HG03571 (cell line): ENCODE data around the gene CDH13.

Experiments used
- ATAC-seq: cut with Tn5 transposase; IDR thresholded peaks from one replicate; pipeline ENCODE4 v1.9.1; 2021; ENCODE audit not compliant: unreplicated experiment

CDH13 gene

DNA sequence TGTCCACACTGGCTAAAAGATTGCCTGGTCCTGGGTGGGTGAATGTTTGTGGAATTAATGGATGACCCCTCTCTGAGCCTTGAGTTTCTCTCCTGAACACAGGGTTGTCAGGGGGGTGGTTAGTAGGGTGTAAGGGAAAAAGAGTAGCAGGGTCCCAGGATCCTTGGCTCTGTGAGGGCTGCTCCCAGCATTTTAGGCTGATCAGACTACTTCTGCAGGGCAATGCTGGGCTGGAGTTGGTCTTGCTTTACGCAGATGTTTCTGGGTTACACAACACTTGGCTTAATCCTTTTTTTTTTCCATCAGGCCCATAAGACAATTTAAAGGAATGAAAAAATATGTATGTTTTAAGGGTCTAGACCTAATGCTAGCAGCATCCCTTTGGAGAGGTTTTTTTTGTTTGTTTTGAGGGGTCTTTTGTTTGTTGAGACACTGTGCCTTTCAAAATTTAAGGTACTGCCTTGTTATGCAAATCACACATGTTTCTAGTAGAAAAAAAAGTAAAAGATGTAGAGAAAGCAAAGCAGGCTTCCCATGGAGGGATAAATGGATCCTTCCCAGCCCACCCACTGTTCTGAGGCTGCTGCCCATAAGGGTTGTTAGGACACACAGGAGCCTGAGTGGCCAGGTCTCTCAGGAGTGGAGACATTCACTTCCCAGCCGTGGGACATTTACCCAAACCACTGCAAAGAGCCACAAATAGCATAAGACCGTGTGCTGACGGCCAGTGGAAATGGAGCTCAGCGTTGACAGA is 955.4 kb downstream of the CDH13 start:
- ATAC-seq, result no peak

DNA sequence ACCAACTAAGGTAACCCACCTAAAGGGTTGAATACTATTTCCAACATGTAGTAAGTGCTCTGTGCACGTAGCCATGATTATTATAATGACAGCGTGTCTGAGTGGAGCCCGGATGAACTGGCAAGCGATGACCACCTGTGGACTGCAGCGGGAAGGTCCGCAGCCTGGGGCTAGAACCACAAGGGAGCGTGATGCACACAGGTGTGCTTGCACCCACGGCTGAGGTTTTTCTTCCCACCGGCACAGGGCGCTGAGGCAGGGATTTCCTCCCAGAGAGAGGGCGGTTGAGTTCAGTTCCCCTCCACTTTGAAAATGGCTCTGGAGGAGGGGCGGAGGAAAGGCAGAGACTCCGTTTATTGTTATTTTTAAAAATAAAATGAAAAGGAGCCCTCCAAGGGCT is 959.3 kb downstream of the CDH13 start:
- no peak for ATAC-seq

DNA sequence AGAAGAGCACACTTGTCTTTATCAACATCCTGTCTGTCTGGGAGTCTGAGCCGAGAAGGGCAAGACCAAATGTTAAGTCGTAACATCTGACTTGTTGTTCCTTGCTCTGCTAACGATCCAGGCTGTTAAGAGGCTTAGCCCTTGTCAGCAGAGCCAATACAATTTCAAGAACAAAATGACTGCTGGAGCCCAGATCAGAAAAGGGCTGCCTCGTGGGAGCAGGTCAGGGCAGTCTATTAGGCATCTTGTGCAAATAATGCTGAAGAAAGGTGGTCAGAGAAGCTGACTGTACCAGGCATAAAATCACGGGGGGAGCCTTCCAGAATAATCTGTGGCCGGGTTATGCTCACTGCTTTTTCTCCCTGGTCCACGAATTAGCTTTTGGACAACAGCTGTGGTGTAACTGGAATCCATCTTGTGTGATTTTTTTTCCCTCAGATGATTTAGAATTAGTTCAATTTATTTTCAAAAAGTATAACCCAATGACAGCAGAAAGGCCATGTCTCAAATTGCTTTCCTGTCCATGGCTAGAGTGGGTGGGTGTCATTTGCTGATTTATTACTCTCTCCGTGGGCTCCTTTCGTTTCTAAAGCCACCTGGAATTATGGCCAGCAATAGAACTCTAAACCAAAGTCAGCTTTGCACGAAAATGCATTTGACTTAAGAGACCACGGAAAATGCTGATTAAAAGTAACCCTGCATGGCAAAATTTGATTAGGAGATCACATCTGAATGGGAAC is 959.9 kb downstream of the CDH13 start:
- ATAC-seq, result no peak

DNA sequence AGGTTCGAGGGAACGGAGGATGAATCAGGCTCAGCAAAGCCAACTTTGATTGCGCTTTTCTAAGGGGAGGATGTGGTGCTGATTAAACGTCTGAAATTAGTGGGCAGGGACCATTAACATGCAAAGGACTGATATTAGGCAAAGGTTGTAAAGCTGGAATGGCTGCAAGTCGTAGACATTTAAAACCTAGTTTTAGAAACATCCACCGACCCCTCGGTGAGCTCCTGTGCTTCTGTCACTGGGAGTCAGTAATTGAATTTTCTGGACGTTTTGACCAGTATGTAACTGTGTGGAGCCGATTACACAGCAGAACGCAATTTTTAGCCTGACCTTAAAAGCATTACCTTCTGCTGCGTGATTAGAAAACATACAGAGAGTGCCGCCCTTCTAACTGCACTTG is 960.4 kb downstream of the CDH13 start:
- no peak for ATAC-seq

DNA sequence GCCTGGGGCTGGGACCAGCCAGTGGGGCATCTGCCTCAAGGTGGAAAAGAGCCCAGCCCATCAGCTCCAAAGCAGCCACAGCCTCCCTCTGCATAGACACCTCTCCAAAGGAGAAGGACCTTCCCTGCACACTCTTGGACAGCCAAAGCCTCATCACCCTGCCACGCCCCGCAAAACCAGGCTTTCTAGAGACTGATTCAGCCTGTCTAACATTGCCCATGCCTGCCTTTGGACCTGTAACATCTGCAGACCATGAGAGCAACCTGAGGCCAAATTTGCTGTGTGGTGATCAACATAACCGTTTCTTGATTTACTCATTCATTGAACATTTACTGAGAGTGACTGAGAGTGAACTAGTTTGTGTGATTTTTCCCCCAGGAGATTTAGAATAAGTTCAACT is 961.3 kb downstream of the CDH13 start:
- ATAC-seq, result no peak

DNA sequence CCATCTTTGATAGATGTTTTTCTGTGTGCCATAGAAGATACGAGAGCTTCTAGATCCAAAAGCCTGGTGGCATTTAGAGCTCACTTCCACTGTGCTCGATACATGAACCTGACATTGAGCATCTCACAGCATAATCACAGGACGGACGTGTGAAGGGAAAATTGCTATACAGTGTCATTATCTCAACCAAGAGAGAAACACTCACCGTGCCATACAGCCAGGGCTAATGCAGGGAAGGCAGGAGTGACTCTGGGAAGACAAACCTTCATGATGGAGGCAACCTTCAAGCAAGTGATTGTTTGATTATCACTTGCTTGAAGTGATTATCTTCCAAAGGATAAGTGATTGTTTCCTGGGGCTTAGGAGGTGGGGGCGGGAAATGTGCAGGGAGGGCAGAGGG is 962.8 kb downstream of the CDH13 start:
- ATAC-seq, result no peak

DNA sequence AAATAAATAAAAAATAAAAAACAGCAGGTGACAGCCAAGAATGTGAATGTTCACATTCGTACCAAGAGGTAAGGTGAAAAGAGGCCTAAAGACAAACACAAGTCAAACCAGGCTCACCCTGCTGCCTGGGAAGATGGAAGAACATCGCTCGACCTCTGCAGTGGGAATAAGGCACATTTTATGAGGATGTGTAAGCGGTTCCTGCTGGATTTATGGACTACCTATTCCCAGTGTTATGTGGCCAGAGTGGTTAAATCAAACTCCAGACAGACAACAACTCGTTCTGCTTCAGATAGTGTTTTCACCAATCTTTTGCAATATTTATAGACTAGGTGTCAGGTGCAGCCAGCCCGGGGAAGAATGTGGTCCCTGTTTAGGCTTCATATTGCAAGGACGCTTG is 966.0 kb downstream of the CDH13 start:
- ATAC-seq, result no peak

DNA sequence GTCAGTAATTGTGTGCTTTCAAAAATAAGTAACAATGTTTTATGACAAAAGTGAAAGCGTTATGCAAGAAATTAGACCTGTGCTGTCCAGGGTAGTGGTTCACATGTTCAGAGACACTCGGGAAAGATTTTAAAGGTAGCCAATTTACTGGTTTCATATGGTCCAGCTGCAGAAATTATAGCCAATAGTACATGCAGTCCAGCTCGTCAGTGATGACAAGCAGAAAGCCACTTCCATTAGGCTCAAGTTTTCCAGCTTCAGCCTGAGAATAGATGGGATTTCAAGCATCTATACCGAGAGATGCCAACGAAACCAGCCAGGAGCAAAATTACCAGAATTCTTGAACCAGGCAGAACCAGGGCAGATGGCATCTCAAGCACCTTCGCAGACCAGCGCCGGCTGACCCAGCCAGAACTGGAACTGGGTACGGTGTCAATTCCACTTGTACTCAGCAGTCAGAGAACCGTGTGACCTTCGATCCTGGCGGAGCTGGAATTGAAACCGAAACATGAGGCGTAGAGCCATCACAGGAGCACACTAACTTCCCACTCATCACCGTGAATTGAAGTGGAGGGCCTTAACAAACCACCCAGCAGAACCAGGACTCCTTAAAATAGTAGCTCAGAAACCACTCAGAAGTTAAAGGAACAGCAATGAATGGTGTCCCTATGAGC is 973.2 kb downstream of the CDH13 start:
- no peak for ATAC-seq

DNA sequence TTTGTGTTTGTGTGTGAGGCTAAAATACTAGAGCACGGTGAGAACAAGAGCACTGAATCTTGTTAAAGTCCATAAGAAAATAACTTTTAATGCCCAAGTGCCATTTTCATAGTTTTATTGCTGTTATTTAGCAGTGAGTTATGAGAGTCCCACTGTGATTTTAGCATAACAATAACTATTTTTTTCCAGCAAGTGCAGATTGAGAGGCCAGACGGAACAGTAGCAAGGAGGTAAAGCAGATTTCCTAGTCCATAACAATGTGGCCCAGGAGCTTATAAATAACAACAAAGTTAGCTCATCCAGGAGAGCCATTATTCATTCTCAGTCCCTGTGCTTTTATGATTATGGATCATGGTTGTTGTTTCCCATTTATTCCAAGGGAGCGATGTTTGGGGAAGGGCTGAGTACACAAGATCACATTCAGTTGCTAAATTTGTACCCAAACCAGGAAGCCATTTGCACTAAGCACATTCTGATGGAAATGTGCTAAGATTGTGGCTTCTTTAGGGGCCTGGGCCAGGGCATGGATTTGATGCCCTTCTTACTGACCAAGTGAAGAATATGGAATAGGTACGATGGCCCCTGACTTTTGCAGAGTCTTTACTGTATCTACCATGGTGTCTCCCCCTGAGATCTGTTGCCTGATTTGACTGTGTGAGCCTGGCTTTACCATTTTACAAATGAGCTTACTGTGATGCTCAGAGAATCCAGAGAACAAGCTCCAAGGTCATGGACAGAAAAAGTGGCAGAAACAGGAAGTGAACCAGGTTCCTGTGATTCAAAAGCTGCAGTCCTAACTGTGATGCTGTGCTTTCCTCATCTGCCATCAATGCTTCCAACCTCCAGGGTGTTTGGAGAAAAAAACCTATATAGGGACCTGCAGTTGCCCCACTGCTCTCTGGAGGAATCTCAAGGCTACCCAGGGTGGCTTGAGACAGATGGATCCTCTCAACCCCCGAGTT is 976.3 kb downstream of the CDH13 start:
- no peak for ATAC-seq

DNA sequence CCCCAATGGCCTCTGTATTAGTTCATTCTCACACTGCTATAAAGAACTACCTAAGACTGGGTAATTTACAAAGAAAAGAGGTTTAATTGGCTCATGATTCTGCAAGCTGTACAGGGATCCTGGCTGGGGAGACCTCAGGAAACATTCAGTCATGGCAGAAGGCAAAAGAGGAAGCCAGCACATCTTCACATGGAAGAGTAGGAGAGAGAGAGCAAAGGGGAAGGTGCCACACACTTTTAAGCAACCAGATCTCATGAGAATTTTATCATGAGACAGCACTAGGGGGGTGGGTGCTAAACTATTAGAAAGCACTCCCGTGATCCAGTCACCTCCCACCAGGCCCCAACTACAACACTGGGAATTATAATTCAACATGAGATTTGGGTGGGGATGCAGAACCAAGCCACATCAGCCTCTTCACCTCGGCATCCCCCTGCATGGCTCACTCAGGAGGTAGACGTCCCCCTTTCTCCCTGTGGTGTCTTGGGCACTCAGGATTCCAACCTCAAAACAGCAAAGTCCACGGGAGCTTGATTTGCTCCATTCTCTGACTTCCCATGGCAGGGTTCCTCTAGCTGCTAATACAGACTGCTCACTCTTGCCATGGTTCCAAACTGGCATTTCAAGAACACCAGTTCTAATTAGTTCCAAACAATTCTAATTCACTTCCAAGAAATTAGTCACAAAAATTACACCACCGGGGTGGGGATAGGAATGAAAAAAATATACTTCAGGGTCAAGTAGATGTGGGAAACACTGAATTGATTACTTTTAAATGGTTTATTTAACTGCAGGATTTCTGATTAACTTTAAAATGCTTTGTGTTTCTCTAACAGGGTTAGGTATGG is 977.2 kb downstream of the CDH13 start:
- ATAC-seq, result no peak

DNA sequence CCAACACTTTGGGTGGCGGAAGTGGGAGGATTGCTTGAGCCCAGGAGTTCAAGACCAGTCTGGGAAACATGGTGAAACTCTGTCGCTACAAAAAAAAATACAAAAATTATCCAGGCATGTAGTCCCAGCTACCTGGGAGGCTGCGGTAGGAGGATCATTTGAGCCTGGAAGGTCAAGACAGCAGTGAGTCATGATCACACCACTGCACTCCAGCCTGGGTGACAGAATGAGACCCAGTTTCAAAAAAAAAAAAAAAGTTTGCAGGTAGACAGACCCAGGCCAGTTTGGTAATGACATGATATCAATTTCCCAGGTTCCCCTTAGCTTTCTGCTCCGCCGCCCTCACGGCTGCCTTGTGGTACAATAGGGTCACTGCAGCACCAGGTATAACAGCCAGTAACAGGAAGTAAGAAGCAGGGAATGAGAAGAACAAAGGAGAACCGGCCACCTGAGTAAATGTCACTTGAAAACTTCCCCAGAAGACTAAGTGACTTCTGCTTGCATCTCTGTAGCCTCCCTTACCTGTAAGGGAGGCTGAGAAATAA is 979.8 kb downstream of the CDH13 start:
- no peak for ATAC-seq

DNA sequence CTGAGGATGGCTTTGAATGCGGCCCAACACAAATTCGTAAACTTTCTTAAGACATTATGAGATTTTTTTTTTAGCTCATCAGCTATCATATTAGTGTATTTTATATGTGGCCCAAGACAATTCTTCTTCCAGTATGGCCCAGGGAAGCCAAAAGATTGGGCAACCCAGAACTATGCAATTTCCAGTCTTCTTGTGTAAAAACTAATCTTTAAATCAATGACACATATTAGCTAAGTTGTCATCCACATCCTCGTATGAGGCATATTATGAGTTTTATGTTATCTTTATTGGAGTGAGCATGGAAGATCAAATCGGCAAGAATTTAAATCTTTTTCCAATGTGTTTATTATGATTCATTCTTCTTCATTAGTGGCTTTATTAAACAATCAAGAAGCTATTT is 982.4 kb downstream of the CDH13 start:
- no peak for ATAC-seq

DNA sequence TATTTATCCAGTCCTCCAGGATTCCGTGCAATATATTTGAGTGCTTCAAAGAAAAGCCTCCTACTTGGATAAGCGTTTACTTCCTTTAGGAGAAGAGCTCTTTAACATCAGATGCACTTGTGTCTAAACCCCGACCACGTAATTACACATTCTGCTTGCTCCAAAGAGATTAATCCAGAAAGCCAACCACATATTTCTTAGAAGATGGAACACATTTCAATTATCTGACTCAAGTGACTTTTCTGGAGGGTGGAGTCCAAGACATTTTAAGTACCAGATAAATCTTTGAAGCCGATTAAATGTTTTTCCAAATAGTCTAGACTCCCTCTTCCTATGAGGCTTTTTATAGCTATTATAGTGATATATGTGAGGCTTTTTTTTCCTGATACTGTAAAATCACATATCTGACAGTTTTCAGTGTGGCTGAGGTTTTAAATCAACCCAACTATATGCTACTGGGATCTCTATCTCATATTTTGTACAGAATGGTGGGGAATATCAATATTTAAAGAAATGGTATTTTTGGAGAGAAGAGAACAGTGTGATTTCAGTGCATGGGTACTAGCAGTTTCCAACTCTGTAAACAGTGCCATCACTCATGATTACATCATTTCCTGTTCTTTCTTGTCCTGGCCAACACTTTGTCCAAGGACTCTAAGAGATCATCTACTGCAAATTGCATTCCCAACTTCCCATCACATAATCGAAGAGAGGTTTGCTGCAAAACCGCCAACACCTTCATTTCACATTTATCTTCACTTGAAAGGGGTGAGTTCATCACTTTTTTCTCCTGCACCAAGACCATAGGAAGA is 988.6 kb downstream of the CDH13 start:
- no peak for ATAC-seq

DNA sequence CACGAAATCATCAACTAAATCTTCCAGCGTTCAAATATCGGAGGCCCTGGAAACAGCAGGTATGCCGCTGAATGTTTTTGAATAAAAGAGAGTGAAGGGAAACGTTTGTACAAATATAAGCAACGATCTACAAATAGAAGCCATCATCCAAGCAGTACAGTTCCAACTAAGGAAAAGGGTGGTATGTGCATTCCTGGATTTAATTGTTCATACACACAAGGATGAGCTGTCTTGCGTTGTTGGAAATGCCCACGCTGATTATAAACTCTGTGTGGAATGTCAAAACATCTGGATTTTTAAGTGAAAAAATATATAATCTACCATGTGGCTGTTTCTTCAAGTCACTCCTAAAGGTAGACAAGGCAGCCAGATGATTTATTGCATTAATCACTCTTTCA is 989.2 kb downstream of the CDH13 start:
- ATAC-seq, result no peak

DNA sequence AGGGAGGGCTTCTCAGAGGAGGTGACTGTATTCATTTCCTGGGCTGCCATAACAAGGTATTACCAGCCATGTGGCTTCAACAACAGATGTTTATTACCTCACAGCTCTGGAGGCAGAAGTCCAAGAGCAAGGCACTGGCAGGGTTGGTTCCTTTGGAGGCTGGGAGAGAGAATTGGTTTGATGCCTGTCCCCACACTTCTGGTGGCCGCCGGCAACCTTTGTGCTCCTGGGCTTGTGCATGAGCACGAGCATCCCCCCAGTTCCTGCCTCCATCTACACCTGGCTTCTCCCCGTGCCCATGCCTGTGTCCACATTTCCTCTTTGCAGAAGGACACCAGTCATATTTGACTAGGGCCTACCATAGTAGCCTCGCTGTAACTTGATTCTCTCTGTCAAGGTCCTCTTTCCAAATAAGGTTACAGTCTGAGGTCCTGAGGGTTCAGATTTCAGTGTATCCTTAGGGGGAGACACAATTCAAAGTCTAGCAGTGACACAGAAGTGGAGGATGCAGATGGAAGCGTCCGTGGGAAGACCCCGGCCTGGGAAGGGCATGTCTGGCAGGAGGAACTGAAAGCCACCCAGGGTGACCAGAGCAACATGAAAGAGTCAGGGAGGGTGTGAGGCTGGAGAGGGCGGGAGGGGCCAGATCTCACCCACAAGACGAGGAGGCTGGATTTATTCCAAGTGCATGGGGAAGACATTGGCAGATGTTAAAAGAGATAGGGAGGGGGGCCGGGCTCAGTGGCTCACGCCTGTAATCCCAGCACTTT is 992.8 kb downstream of the CDH13 start:
- no peak for ATAC-seq

DNA sequence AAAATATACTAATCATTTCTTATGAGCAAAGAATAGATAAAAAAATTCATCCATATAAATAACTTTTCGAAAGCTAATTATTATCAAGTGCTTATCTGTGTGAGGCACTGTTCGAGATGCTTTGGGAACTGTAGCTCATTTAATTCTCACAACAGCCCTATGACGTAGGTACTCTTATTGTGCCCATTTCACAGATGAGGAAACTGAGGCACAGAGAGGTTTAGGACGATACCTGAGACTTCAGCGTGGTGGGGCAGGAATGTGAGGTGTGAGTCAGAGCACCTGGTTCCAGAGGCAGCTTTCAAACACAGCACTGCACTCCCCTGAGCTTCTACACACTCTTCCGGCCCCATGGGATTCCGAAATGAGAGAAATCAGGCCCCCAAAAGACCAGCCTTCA is 995.2 kb downstream of the CDH13 start:
- no peak for ATAC-seq

DNA sequence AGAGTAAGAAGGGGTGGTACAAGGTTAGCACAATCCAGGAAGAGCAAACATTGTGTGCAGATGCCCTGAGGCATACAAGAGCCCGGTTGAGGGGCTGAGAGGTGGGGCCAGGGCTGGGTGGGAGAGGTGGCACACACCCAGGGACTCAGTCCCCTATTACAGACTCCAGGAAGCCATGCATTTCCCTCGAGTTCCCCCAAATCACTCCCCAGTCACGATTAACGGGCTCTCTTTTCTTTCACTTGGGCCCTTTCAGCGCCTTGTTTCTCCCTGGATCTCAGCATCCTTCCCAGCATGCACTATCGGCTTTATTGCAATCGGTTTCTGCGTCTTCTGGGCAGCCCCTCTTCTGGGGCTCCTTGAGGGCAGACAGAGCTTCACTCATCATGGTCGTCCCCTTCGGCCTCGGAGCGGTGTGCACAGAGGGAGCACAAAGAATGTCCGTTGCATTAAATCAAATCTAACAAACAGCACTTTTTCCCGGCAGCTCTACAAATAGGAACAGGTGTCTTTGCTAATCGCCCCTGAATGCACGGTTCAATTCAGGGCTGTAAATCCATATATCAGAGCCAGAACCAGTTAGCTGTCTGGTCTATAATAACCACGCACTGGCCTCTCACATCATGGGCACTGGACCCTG is 996.4 kb downstream of the CDH13 start:
- no peak for ATAC-seq

DNA sequence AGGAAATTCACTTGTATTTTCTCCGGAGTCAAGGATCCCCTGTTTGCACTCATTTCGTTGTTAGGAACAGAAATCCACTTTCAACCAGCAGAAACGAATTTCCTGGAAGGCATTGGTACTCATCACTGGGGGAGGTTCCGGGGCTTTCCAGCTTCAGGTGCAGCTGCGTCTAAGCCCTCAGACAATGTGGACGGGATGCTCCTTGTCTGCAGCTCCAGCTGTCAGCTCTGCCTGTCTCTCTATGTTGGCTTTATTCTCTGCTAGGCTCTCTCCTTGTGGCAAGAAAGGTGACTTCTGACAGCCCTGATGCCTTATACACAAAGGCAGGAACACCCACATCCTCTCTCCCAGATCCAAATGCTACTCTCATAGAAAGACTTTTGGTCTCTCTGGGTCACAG is 997.1 kb downstream of the CDH13 start:
- ATAC-seq, result no peak
